HEK293 (cell line): ENCODE measurements around the gene PPP1R14C.

Experiments used
- CTCF ChIA-PET: fragments of 350-600 bp; formaldehyde crosslinking; extraction: SDS; loops from one replicate; lab custom pipeline; 2021; ENCODE audit warnings: antibody characterized with exemption; lab: Yijun Ruan, JAX
- POLR2A ChIA-PET: fragments of 300-600 bp; formaldehyde crosslinking; extraction: SDS; loops from one replicate; lab custom pipeline; 2020; ENCODE audit warnings: antibody characterized with exemption, inconsistent platforms; lab: Yijun Ruan, JAX
- H3K27ac ChIP-seq: fragments of 200-500 bp; sonication (Bioruptor generic); 2 replicates; pipeline ENCODE4 v1.5.1; 2014; ENCODE audit warnings: low read depth, low read length, control low read depth, inconsistent platforms; ENCODE audit errors: extremely low read depth
- H3K36me3 ChIP-seq, 2 experiments: fragments of 200-500 bp in 1 of 2; sonication (Bioruptor generic) in 1 of 2; 1 replicate in 1 of 2; 2 replicates in 1 of 2; pipeline ENCODE4 v1.5.1; 2014 to 2017; ENCODE audit warnings: inconsistent platforms in 2 of 2, low read length in 2 of 2; ENCODE audit not compliant: control insufficient read depth in 2 of 2, insufficient read depth in 1 of 2
- H3K4me1 ChIP-seq: fragments of 200-500 bp; sonication (Bioruptor generic); 2 replicates; pipeline ENCODE4 v1.5.1; 2014; ENCODE audit warnings: mild to moderate bottlenecking, low read length, inconsistent platforms; ENCODE audit not compliant: control insufficient read depth, insufficient read depth
- H3K4me3 ChIP-seq: 2 replicates; pipeline ENCODE4 v1.5.1; 2011; ENCODE audit warnings: low read depth, mild to moderate bottlenecking, control low read depth, low read length, moderate library complexity
- H3K9me3 ChIP-seq: fragments of 200-500 bp; sonication (Bioruptor generic); 2 replicates; pipeline ENCODE4 v1.5.1; 2014; ENCODE audit warnings: low read depth, low read length, inconsistent platforms; ENCODE audit not compliant: control insufficient read depth, insufficient read depth
- ELK4 ChIP-seq: IDR thresholded peaks from 2 replicates; pipeline ENCODE4 v1.6.1; 2011; ENCODE audit warnings: mild to moderate bottlenecking, low read depth, low read length, borderline replicate concordance
- HOXA7 ChIP-seq: sonication (generic); formaldehyde crosslinking; IDR thresholded peaks from 2 replicates; pipeline ENCODE4 v1.8.1; 2022; ENCODE audit warnings: missing genetic modification reagents, borderline replicate concordance
- KLF1 ChIP-seq: fragments of 450-650 bp; formaldehyde crosslinking; IDR thresholded peaks from 2 replicates; pipeline ENCODE4 v1.5.1; 2016; ENCODE audit warnings: missing biosample characterization, missing genetic modification characterization
- KLF8 ChIP-seq: fragments of 450-650 bp; formaldehyde crosslinking; IDR thresholded peaks from 2 replicates; pipeline ENCODE4 v1.5.1; 2016; ENCODE audit warnings: missing biosample characterization, missing genetic modification characterization
- MZF1 ChIP-seq: fragments of 450-650 bp; formaldehyde crosslinking; IDR thresholded peaks from 2 replicates; pipeline ENCODE4 v1.5.1; 2017; ENCODE audit warnings: missing biosample characterization, missing genetic modification characterization, borderline replicate concordance
- YY1 ChIP-seq: fragments of 450-650 bp; formaldehyde crosslinking; IDR thresholded peaks from 2 replicates; pipeline ENCODE4 v1.5.1; 2018; ENCODE audit warnings: missing biosample characterization, missing genetic modification characterization
- ZBTB10 ChIP-seq: fragments of 450-650 bp; formaldehyde crosslinking; IDR thresholded peaks from 2 replicates; pipeline ENCODE4 v1.5.1; 2016; ENCODE audit warnings: missing biosample characterization, missing genetic modification characterization
- ZBTB7A ChIP-seq: fragments of 450-650 bp; formaldehyde crosslinking; IDR thresholded peaks from 2 replicates; pipeline ENCODE4 v1.5.1; 2016; ENCODE audit warnings: low read depth, missing biosample characterization, missing genetic modification characterization
- ZFP69B ChIP-seq: fragments of 450-650 bp; formaldehyde crosslinking; IDR thresholded peaks from 2 replicates; pipeline ENCODE4 v1.5.1; 2016; ENCODE audit warnings: missing biosample characterization, missing genetic modification characterization
- ZNF248 ChIP-seq: fragments of 450-650 bp; formaldehyde crosslinking; IDR thresholded peaks from 2 replicates; pipeline ENCODE4 v1.5.1; 2017; ENCODE audit warnings: missing biosample characterization, missing genetic modification characterization
- ZNF398 ChIP-seq: fragments of 450-650 bp; formaldehyde crosslinking; IDR thresholded peaks from 2 replicates; pipeline ENCODE4 v1.5.1; 2017; ENCODE audit warnings: missing biosample characterization, missing genetic modification characterization
- ZNF433 ChIP-seq: fragments of 450-650 bp; formaldehyde crosslinking; IDR thresholded peaks from 2 replicates; pipeline ENCODE4 v1.5.1; 2016; ENCODE audit warnings: missing biosample characterization, missing genetic modification characterization, low read depth
- ZNF48 ChIP-seq: fragments of 450-650 bp; formaldehyde crosslinking; IDR thresholded peaks from 2 replicates; pipeline ENCODE4 v1.5.1; 2016; ENCODE audit warnings: missing biosample characterization, missing genetic modification characterization
- ZNF510 ChIP-seq: fragments of 450-650 bp; formaldehyde crosslinking; IDR thresholded peaks from 2 replicates; pipeline ENCODE4 v1.5.1; 2018; ENCODE audit warnings: mild to moderate bottlenecking, missing genetic modification characterization, missing biosample characterization; ENCODE audit not compliant: insufficient replicate concordance
- ZNF530 ChIP-seq: fragments of 450-650 bp; formaldehyde crosslinking; IDR thresholded peaks from 2 replicates; pipeline ENCODE4 v1.5.1; 2016; ENCODE audit warnings: low read depth, missing biosample characterization, missing genetic modification characterization
- ZNF558 ChIP-seq: fragments of 450-650 bp; formaldehyde crosslinking; IDR thresholded peaks from 2 replicates; pipeline ENCODE4 v1.5.1; 2016; ENCODE audit warnings: missing biosample characterization, missing genetic modification characterization
- ZNF623 ChIP-seq: fragments of 450-650 bp; formaldehyde crosslinking; IDR thresholded peaks from 2 replicates; pipeline ENCODE4 v1.5.1; 2016; ENCODE audit warnings: missing biosample characterization, missing genetic modification characterization
- ZNF626 ChIP-seq: fragments of 450-650 bp; sonication (Bioruptor Pico); formaldehyde crosslinking; IDR thresholded peaks from 2 replicates; pipeline ENCODE4 v1.5.1; 2018; ENCODE audit warnings: missing biosample characterization, missing genetic modification characterization, inconsistent platforms
- ZNF645 ChIP-seq: fragments of 450-650 bp; formaldehyde crosslinking; IDR thresholded peaks from 2 replicates; pipeline ENCODE4; 2016; ENCODE audit warnings: missing biosample characterization, missing genetic modification characterization
- ZNF654 ChIP-seq: fragments of 450-650 bp; formaldehyde crosslinking; IDR thresholded peaks from 2 replicates; pipeline ENCODE4 v1.5.1; 2016; ENCODE audit warnings: low read depth, missing biosample characterization, missing genetic modification characterization
- ZNF707 ChIP-seq: fragments of 450-650 bp; formaldehyde crosslinking; IDR thresholded peaks from 2 replicates; pipeline ENCODE4 v1.5.1; 2016; ENCODE audit warnings: missing biosample characterization, missing genetic modification characterization
- ZNF776 ChIP-seq: fragments of 450-650 bp; formaldehyde crosslinking; IDR thresholded peaks from 2 replicates; pipeline ENCODE4 v1.5.0; 2017; ENCODE audit warnings: missing biosample characterization, missing genetic modification characterization, borderline replicate concordance
- ZSCAN5A ChIP-seq: fragments of 450-650 bp; formaldehyde crosslinking; IDR thresholded peaks from 2 replicates; pipeline ENCODE4 v1.5.1; 2016; ENCODE audit warnings: missing biosample characterization, missing genetic modification characterization

PPP1R14C gene

GRCh38 chr6:150258381-150258780, 115.5 kb downstream of the PPP1R14C start (continued):
- TF ChIP-seq ZSCAN5A (tag by site-specific recombination) (no peak), ZNF776 (tag by site-specific recombination) (no peak), ZNF248 (tag by site-specific recombination) (no peak)

- no peak overlapping the region for H3K4me3 ChIP-seq
- H3K4me1 ChIP-seq, result no peaks in the 10 kb centered on the region
- peaks cover 0 to 4% of the 10 kb centered on the region in 2 experiments; a peak in 2 of 3 replicates for H3K36me3 ChIP-seq
- H3K9me3 ChIP-seq, result no peaks in the 10 kb centered on the region
- CTCF ChIA-PET, result no interaction called here
- POLR2A ChIA-PET, result no interaction called here
- H3K27ac ChIP-seq, result no peak overlapping the region
- TF ChIP-seq YY1 (no peak), ZNF707 (tag by site-specific recombination) (no peak), ZNF48 (tag by site-specific recombination) (no peak), ZNF398 (no peak), ZBTB10 (tag by site-specific recombination) (no peak), HOXA7 (CRISPR knock-in tag) (no peak), ZNF433 (no peak), ELK4 (no peak), MZF1 (tag by site-specific recombination) (no peak), ZNF623 (tag by site-specific recombination) (no peak)
Measured at GRCh38 chr6:150260931-150261330, 118.1 kb downstream of the PPP1R14C start.

GRCh38 chr6:150261997-150262697, 119.3 kb downstream of the PPP1R14C start:
- ChIA-PET CTCF (interaction anchor here (0.6 to 1.7 kb wide), 2 partner anchors 182 to 557 kb away, joined by 3 to 6 read pairs; no protein-coding TSS in a partner anchor), POLR2A (no interaction called here)
- Histone ChIP-seq H3K27ac (no peak overlapping the region), H3K4me1 (no peaks in the 10 kb centered on the region), H3K36me3 (peaks cover 0 to 4% of the 10 kb centered on the region in 2 experiments; a peak in 2 of 3 replicates), H3K4me3 (no peak overlapping the region), H3K9me3 (no peaks in the 10 kb centered on the region)
- TF ChIP-seq KLF8, result no peak
- TF ChIP-seq ZNF530 (tag by site-specific recombination), result no peak
- no peak for TF ChIP-seq ZNF626
- TF ChIP-seq ZFP69B (tag by site-specific recombination), result no peak
- no peak for TF ChIP-seq ZNF558 (tag by site-specific recombination)
- no peak for TF ChIP-seq ZSCAN5A (tag by site-specific recombination)
- no peak for TF ChIP-seq KLF1
- TF ChIP-seq ZNF510 (tag by site-specific recombination), result no peak
- no peak for TF ChIP-seq ZNF645
- TF ChIP-seq ZBTB7A, result no peak
- no peak for TF ChIP-seq ZNF654 (tag by site-specific recombination)
